GM21529 (cell line): ENCODE data around the gene RALGPS1.

ENCODE experiments used
- ATAC-seq: cut with Tn5 transposase; IDR thresholded peaks from one replicate; pipeline ENCODE4 v1.9.1; 2021; ENCODE audit not compliant: unreplicated experiment

Gene RALGPS1

GRCh38 chr9:126953041-126953809 is 38.6 kb downstream of the RALGPS1 start:
- ATAC-seq: no peak

GRCh38 chr9:126955811-126956210 is 41.2 kb downstream of the RALGPS1 start:
- no peak for ATAC-seq

GRCh38 chr9:126956917-126957686 is 42.5 kb downstream of the RALGPS1 start:
- ATAC-seq: no peak

GRCh38 chr9:126957687-126958053 is 43.1 kb downstream of the RALGPS1 start:
- ATAC-seq: no peak

- ATAC-seq: no peak
These were observed 44.8 kb downstream of the RALGPS1 start for GRCh38 chr9:126959336-126959735.

GRCh38 chr9:126959917-126960316 is 45.3 kb downstream of the RALGPS1 start:
- ATAC-seq: no peak

GRCh38 chr9:126962336-126962735 is 47.8 kb downstream of the RALGPS1 start:
- no peak for ATAC-seq

- no peak for ATAC-seq
These were observed 50.5 kb downstream of the RALGPS1 start for GRCh38 chr9:126965077-126965476.

GRCh38 chr9:126965541-126966428 is 51.2 kb downstream of the RALGPS1 start:
- ATAC-seq: no peak

- ATAC-seq: no peak
These were observed 56.7 kb downstream of the RALGPS1 start for GRCh38 chr9:126971261-126971660.

- no peak for ATAC-seq
These were observed 59.3 kb downstream of the RALGPS1 start for GRCh38 chr9:126973651-126974529.

- no peak for ATAC-seq
These were observed 60.0 kb downstream of the RALGPS1 start for GRCh38 chr9:126974594-126974993.

- no peak for ATAC-seq
These were observed 61.0 kb downstream of the RALGPS1 start for GRCh38 chr9:126975327-126976220.

- ATAC-seq: no peak
These were observed 64.9 kb downstream of the RALGPS1 start for GRCh38 chr9:126979461-126979860.

- no peak for ATAC-seq
These were observed 65.6 kb downstream of the RALGPS1 start for GRCh38 chr9:126980231-126980630.

- no peak for ATAC-seq
These were observed 66.6 kb downstream of the RALGPS1 start for GRCh38 chr9:126981218-126981617.

- no peak for ATAC-seq
These were observed 67.8 kb downstream of the RALGPS1 start for GRCh38 chr9:126982215-126983002.

GRCh38 chr9:126983767-126984166 is 69.2 kb downstream of the RALGPS1 start:
- ATAC-seq: no peak

GRCh38 chr9:126984969-126985368 is 70.4 kb downstream of the RALGPS1 start:
- ATAC-seq: no peak
